MM.1S (cell line): Measurements from ENCODE around the gene ASIC5.

Source experiments
- DNase-seq: peaks from one replicate; pipeline ENCODE4 v3.0.0-alpha.2; 2015
- H2AFZ ChIP-seq: fragments of 300-600 bp; sonication (generic); 2 replicates; pipeline ENCODE4 v1.6.0; 2016; ENCODE audit warnings: antibody characterized with exemption, low read length
- H3F3A ChIP-seq: fragments of 300-600 bp; sonication (generic); 2 replicates; pipeline ENCODE4 v1.6.1; 2016; ENCODE audit warnings: mild to moderate bottlenecking, antibody characterized with exemption, low read length, moderate library complexity, mixed read lengths; ENCODE audit not compliant: insufficient read depth
- H3K27ac ChIP-seq: fragments of 300-600 bp; sonication (generic); 2 replicates; pipeline ENCODE4 v1.5.1; 2016; ENCODE audit warnings: mild to moderate bottlenecking, low read length
- H3K27me3 ChIP-seq: fragments of 300-600 bp; sonication (generic); replicated peaks from 2 replicates; pipeline ENCODE4 v1.6.0; 2016; ENCODE audit warnings: low read length; ENCODE audit not compliant: insufficient read depth
- H3K36me3 ChIP-seq: fragments of 300-600 bp; sonication (generic); replicated peaks from 2 replicates; pipeline ENCODE4 v1.6.1; 2016; ENCODE audit warnings: mild to moderate bottlenecking, low read length, mixed read lengths; ENCODE audit not compliant: insufficient read depth
- H3K4me1 ChIP-seq: fragments of 300-600 bp; sonication (generic); 2 replicates; pipeline ENCODE4 v1.6.1; 2016; ENCODE audit warnings: low read length, mixed read lengths
- H3K4me2 ChIP-seq: fragments of 300-600 bp; sonication (generic); 2 replicates; pipeline ENCODE4 v1.6.0; 2016; ENCODE audit warnings: low read depth, low read length
- H3K4me3 ChIP-seq: fragments of 300-600 bp; sonication (generic); 2 replicates; pipeline ENCODE4 v1.5.1; 2016; ENCODE audit warnings: low read length, mixed read lengths
- H3K79me2 ChIP-seq: fragments of 300-600 bp; sonication (generic); 2 replicates; pipeline ENCODE4 v1.6.1; 2016; ENCODE audit warnings: mixed run types, low read length, mixed read lengths
- H3K9ac ChIP-seq: fragments of 300-600 bp; sonication (generic); 2 replicates; pipeline ENCODE4 v1.6.1; 2016; ENCODE audit warnings: low read length, mixed read lengths
- H3K9me2 ChIP-seq: fragments of 300-600 bp; sonication (generic); replicated peaks from 2 replicates; pipeline ENCODE4 v1.6.1; 2016; ENCODE audit warnings: mild to moderate bottlenecking, low read length, mixed read lengths; ENCODE audit not compliant: insufficient read depth
- H3K9me3 ChIP-seq: fragments of 300-600 bp; sonication (generic); replicated peaks from 2 replicates; pipeline ENCODE4 v1.6.1; 2016; ENCODE audit warnings: mild to moderate bottlenecking, low read length, mixed read lengths; ENCODE audit not compliant: insufficient read depth
- H4K20me1 ChIP-seq: fragments of 300-600 bp; sonication (generic); 2 replicates; pipeline ENCODE4 v1.6.1; 2016; ENCODE audit warnings: mild to moderate bottlenecking, low read length, moderate library complexity, mixed read lengths; ENCODE audit not compliant: insufficient read depth
- CTCF ChIP-seq: fragments of 300-600 bp; sonication (generic); IDR thresholded peaks from 2 replicates; pipeline ENCODE4 v1.5.1; 2016; ENCODE audit warnings: antibody characterized with exemption, low read length, mixed read lengths
- EZH2 ChIP-seq: fragments of 300-600 bp; sonication (generic); optimal IDR thresholded peaks from 2 replicates; pipeline ENCODE3; 2017; ENCODE audit warnings: low read depth, mild to moderate bottlenecking, antibody characterized with exemption, low read length, mixed read lengths
- EZH2phosphoT487 ChIP-seq: fragments of 300-600 bp; sonication (generic); IDR thresholded peaks from 2 replicates; pipeline ENCODE4 v1.6.1; 2018; ENCODE audit warnings: antibody characterized with exemption, low read length

Gene ASIC5

GRCh38 chr4:155820887-155821518 is 45.1 kb downstream of the ASIC5 start:
- Histone ChIP-seq H3K9me2 (no peaks in the 10 kb centered on the region), H2AFZ (no peak overlapping the region), H3F3A (no peaks in the 10 kb centered on the region), H3K9ac (no peak overlapping the region), H3K27me3 (no peaks in the 10 kb centered on the region), H3K36me3 (no peaks in the 10 kb centered on the region), H3K4me1 (no peaks in the 10 kb centered on the region), H3K79me2 (no peaks in the 10 kb centered on the region), H3K4me3 (no peak overlapping the region), H3K27ac (no peak overlapping the region), H4K20me1 (no peaks in the 10 kb centered on the region), H3K9me3 (no peaks in the 10 kb centered on the region), H3K4me2 (no peak overlapping the region)
- no peak for DNase-seq
- TF ChIP-seq EZH2, result no peak
- TF ChIP-seq CTCF, result no peak
- no peak for TF ChIP-seq EZH2phosphoT487

GRCh38 chr4:155819066-155819465 is 47.0 kb downstream of the ASIC5 start:
- Histone ChIP-seq H3K27ac (no peak overlapping the region), H3K4me3 (no peak overlapping the region), H2AFZ (no peak overlapping the region), H4K20me1 (no peaks in the 10 kb centered on the region), H3K9ac (no peak overlapping the region), H3K9me2 (no peaks in the 10 kb centered on the region), H3K27me3 (no peaks in the 10 kb centered on the region), H3K4me2 (no peak overlapping the region), H3K36me3 (no peaks in the 10 kb centered on the region), H3K9me3 (no peaks in the 10 kb centered on the region), H3F3A (no peaks in the 10 kb centered on the region), H3K79me2 (no peaks in the 10 kb centered on the region), H3K4me1 (no peaks in the 10 kb centered on the region)
- no peak for DNase-seq
- TF ChIP-seq CTCF, result no peak
- no peak for TF ChIP-seq EZH2phosphoT487
- TF ChIP-seq EZH2, result no peak

GRCh38 chr4:155818639-155819038 is 47.4 kb downstream of the ASIC5 start:
- Histone ChIP-seq H3K79me2 (no peaks in the 10 kb centered on the region), H3K36me3 (no peaks in the 10 kb centered on the region), H3K9me3 (no peaks in the 10 kb centered on the region), H3K9ac (no peak overlapping the region), H3F3A (no peaks in the 10 kb centered on the region), H3K4me1 (no peaks in the 10 kb centered on the region), H3K27me3 (no peaks in the 10 kb centered on the region), H3K4me2 (no peak overlapping the region), H3K27ac (no peak overlapping the region), H3K4me3 (no peak overlapping the region), H2AFZ (no peak overlapping the region), H3K9me2 (no peaks in the 10 kb centered on the region), H4K20me1 (no peaks in the 10 kb centered on the region)
- DNase-seq, result no peak
- no peak for TF ChIP-seq EZH2phosphoT487
- no peak for TF ChIP-seq CTCF
- TF ChIP-seq EZH2, result no peak
